ENCODE measurements around the gene DOLPP1.

GRCh38 chr9:129121483-129121882 lies 40.6 kb downstream of the DOLPP1 start:
- TF ChIP-seq POLR2AphosphoS5 (IDR thresholded peaks at IDR 0.05; ENCODE audit: borderline replicate concordance, low read depth, low read length) (no peak), EZH2 (IDR thresholded peaks at IDR 0.05) (no peak), FOXP2 (optimal IDR thresholded peaks at IDR 0.05; ENCODE audit: control extremely low read depth, extremely low read length, insufficient read depth) (no peak)
